Fibroblast of mammary gland (primary cell): ENCODE data around the gene NT5DC2.

Experiments
- DNase-seq: peaks from one replicate; pipeline ENCODE4 v3.0.0-alpha.2; 2010; ENCODE audit warnings: low read depth
- H3K4me3 ChIP-seq: 2 replicates; pipeline ENCODE4 v1.5.1; 2011; ENCODE audit warnings: low read depth, mild to moderate bottlenecking, low read length, moderate library complexity; ENCODE audit not compliant: control insufficient read depth
- TF ChIP-seq, protein P1 (sequence below): conservative IDR thresholded peaks from 2 replicates; pipeline ENCODE4 v1.5.1; 2011; ENCODE audit warnings: low read depth, low read length, inconsistent platforms; ENCODE audit not compliant: control insufficient read depth, insufficient read depth

The NT5DC2 gene

DNA sequence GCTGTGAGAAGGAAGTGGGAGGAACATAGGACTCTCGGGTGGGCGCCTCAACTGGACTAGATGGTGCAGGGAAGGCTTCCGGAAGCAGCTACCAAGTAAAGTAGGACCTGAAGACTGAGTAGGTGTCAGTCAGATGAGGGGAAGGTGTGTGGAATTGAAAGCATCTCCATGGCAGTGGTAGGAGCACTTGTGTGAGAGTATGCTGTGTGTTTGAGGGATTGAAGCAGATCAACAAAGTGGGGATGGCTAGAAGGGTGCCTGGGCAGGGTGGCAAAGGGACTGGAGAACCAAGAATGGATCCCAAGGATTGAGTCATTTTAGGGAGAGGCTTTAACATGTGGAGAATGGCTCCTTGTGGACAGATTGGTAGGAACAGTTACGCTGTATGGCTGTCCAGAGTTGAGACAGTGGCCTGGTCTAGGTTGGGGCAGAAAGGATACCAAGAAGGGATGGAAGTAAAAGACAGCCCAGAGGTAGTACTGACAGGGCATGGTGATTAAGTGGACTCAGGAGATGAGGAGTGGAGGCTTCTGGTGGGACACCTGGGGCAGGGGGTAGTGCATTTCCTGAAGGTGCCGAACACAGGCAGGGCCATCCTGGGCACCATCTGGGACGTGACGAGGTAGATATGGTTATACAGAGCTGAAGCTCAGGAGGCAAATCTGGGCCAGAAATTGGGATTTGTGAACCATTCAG lies 4.2 kb upstream of the NT5DC2 start:
- no peak for DNase-seq
- TF ChIP-seq, protein P1, sequence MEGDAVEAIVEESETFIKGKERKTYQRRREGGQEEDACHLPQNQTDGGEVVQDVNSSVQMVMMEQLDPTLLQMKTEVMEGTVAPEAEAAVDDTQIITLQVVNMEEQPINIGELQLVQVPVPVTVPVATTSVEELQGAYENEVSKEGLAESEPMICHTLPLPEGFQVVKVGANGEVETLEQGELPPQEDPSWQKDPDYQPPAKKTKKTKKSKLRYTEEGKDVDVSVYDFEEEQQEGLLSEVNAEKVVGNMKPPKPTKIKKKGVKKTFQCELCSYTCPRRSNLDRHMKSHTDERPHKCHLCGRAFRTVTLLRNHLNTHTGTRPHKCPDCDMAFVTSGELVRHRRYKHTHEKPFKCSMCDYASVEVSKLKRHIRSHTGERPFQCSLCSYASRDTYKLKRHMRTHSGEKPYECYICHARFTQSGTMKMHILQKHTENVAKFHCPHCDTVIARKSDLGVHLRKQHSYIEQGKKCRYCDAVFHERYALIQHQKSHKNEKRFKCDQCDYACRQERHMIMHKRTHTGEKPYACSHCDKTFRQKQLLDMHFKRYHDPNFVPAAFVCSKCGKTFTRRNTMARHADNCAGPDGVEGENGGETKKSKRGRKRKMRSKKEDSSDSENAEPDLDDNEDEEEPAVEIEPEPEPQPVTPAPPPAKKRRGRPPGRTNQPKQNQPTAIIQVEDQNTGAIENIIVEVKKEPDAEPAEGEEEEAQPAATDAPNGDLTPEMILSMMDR = no peak
- H3K4me3 ChIP-seq = peak overlapping the region; percentile 97

DNA sequence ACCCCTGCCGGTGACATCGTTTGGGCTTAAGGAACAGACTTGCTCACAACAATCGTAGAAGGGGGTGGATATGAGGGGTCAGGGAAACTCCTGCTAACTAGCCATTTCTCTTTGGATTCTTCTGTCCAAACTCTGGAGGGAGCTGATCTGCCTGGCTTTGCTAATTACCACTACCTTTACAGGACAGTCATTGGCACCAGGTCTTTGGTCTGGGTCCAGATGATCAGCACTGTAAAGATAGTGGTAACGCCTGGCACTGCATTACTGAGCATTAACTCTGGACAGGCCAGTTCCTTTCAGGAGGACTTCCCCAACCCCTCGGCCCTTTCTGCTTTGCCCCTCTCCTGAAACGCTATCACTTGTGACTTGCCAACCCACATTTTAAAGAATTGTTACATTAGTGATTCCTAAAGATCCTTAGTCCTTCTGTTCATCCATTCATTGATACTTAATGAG lies 3.5 kb upstream of the NT5DC2 start:
- no peak for DNase-seq
- TF ChIP-seq, protein P1 = no peak
- peak overlapping the region; percentile 97 for H3K4me3 ChIP-seq

DNA sequence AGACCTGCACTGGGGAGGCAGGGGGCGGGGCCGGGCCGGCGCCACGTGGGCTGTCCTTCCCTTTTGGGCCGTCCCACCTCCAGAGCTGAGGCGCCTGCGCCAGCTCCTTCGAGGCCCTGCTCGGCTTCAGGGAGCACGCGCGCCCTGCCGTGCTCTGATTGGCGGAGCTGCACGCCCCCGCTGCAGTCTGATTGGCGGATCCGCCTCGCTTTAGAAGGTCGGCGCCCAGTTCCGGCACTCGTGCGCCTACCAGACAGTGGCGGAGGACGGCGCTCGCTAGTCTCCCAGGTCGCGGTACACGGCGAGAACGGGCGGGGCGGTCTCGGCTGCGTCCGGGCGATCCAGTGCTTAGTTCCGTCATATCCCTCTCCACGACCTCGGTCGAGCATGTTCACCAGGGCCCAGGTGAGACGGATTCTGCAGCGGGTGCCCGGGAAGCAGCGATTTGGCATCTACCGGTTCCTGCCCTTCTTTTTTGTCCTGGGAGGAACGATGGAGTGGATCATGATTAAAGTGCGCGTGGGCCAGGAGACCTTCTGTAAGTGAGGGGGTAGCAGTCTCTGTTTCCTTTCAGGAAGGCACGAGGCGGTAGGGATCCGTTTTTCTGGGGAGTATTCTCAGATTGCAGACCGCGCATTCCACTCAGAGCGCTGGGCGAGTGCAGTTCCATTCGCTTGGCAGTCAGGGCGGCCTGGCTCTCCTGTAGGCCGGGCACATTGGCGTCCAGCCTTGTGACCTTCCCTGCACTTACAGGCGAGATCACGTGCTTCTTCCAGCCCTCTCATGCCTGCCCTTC lies 2.9 kb upstream of the NT5DC2 start, which contains the start of gene UQCC5:
UQCC5 (plus strand) TSS at position 237 of the 796 bp plus-strand sequence; CDS start at position 388, 151 bp downstream.
- peak within 1 kb of the TSS; percentile 97 for H3K4me3 ChIP-seq
- peak; percentile 97 for DNase-seq
- TF ChIP-seq, protein P1 = no peak

DNA sequence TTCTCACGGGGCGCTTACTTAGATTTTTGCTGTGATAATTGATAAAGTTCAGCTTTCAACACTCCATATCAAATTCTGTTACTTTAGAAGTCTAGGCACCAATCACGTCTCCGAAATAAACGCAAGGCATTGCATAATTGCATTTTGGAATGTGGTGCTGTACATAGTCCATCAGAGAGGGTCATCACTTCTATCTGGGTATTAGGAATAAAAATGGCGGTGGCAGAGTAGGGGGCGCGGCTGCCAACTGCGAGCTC lies 2.4 kb upstream of the NT5DC2 start:
- TF ChIP-seq, protein P1 = no peak
- DNase-seq = no peak
- peak overlapping the region; percentile 21 for H3K4me3 ChIP-seq

DNA sequence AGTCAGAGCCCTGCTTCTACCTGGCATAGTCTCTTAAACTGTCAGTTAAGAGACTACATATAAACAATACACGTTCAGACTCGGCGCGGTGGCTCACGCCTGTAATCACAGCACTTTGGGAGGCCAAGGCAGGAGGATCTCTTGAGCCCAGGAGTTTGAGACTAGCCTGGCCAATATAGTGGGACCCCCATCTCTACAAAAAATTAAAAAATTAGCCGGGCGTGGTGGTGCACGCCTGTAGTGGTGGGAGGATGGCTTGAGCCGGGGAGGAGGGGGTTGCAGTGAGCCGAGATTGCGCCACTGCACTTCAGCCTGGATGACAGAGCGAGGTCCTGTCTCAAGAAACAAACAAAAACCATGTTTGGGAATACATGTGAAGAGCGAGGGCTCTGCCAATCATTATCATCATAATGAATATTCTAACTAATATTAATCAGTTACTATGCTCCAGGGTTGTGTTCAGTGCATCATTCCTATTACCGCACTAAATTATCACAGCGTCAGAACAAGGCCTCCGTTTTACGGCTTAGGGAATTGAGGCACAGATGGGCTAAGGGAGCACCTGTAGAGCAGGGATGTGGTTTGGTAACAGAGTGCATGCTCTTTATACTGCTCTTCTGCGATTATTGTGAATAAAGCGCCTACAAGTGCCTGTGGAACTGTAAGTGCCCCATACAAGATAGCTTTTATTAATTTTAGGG lies 1.9 kb upstream of the NT5DC2 start:
- TF ChIP-seq, protein P1 = no peak
- no peak for DNase-seq
- peak overlapping the region; percentile 60 for H3K4me3 ChIP-seq

DNA sequence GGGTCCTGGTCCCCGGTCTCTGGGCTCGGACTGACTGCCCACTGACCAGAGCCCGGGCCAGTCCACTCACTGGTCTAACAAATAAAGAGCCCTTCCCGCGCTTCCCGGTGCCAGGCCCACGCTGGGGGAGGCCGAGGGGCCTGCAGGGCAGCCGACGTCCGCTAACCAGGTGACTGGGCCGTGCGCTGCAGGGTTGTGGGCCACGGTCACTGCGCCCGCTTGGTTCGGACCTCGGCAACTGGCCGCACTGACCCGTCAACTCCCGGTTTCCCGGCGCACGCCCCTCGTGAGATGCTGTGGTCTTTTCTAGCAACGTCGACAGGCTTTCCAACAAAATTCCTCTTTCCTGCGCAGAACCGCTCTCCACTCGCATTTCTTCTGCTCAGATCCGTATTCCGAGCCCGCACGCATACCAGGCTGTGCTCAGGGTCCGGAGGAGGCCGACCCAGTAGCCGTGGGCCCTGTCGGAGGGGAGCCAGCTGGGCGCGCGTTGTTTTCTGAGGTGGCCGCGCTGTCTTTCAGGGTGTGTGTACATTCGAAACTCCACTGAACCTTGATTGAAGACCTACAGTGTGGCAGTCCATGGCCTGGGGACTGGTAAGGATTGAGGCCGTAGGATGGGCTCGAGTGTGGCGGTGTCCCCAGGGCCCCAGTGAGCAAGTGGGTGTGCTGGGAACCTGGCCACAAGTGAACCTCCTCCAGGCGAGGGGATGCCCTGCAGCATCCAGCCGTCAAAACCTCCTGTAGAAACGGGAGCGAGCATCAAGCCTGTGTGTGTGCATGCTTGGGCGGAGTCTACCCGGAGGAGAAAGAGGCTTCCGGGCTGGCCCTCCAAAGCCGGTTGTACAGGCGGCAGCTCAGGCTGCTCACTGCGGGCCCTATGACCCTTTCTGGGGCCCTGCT lies 875 bp upstream of the NT5DC2 start:
- TF ChIP-seq, protein P1 = no peak
- peak overlapping the region; percentile 60 for H3K4me3 ChIP-seq
- DNase-seq = peak; percentile 58
